Forelimb muscle (tissue), 1 donor: ENCODE measurements around the gene RBMX. TPM values are rescaled to one million over a fixed set of nuclear protein-coding genes. Genes with fewer than 3 reads are reported as not detected.
"Not testable (repeated sequence)": the region's sequence is repeated elsewhere in the genome, so short reads cannot be mapped to it uniquely, and the experiment has no call there.

Experiments used
- DNase-seq: peaks from one replicate; pipeline ENCODE4 v3.0.0-alpha.2; 2013; ENCODE audit warnings: low read depth
- polyA plus RNA-seq: library from polyadenylated mRNA; unstranded; fragments of 120-200 nt; gene quantifications from one replicate; pipeline ENCODE4 v1.2.1, GENCODE V29; 2013; ENCODE audit not compliant: insufficient read length

Gene RBMX
- polyA plus RNA-seq = 194 TPM

DNA sequence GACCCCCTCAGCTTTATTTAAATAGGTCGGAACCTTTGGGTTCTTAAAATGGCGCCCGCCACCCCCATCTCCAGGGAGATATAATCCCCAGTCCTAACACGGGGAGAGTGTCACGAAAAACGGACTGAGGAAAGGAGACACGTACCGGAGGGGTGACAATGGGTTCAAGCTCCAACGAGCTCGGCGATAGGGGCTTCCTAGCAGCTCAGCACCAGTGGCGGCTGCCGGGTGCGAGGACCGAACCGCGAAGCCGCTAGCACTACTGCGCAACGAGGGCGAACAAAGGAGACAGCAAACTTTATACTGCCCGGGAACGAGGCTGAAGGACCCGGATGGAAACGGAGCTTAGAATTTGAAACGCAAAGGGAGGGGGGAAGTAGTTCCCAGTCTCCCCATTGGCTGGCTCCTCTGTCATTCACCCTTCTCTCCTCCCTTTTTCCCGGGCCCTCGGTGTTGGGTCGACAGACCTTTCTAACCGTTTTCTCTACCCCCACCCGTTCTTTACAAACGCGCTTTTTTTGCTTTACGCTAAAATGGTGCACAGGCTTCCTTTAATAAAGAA, at the start of gene RBMX:
Gene RBMX (minus strand): TSS at position 274 of the 562 bp plus-strand sequence. CDS start 1,298 bp downstream, outside the sequence.
- peak; percentile 93 for DNase-seq

DNA sequence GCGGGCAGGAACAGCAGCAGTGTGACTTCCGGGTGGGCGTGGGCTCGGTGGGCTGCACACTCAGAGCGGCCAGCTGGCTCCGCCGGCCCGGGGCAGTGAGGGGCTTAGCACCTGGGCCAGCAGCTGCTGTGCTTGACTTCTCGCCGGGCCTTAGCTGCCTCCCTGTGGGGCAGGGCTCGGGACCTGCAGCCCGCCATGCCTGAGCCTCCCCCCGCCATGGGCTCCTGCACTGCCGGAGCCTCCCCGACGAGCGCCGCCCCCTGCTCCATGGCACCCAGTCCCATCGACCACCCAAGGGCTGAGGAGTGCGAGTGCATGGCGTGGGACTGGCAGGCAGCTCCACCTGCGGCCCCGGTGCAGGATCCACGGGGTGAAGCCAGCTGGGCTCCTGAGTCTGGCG, 40.9 kb upstream of the RBMX start:
- not testable (repeated sequence) for DNase-seq

- DNase-seq = no peak
Observed at GRCh38 chrX:136920001-136920400, 39.5 kb upstream of the RBMX start.

GRCh38 chrX:136916827-136917226, 36.3 kb upstream of the RBMX start:
- no peak for DNase-seq

DNA sequence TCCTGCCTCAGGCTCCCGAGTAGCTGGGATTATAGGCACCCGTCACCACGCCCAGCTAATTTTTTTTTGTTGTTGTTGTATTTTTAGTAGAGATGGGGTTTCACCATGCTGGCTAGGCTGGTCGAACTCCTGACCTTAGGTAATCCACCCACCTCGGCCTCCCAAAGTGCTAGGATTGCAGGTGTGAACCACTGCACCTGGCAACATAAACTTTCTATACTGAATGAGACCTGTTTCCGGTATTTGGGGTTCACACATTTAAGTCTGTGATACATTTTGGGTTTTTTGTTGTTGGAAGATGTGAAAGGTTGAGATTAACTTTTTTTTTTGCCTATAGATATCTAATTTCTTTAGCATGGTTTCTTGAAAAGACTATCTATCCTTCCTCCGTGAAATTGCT, 31.1 kb upstream of the RBMX start:
- DNase-seq = not testable (repeated sequence)

- DNase-seq = no peak
Observed at GRCh38 chrX:136911253-136911652, 30.7 kb upstream of the RBMX start.

GRCh38 chrX:136910565-136911035, 30.1 kb upstream of the RBMX start:
- no peak for DNase-seq

GRCh38 chrX:136909706-136910564, 29.4 kb upstream of the RBMX start:
- DNase-seq = peak; percentile 79

GRCh38 chrX:136909119-136909705, 28.7 kb upstream of the RBMX start:
- no peak for DNase-seq

DNA sequence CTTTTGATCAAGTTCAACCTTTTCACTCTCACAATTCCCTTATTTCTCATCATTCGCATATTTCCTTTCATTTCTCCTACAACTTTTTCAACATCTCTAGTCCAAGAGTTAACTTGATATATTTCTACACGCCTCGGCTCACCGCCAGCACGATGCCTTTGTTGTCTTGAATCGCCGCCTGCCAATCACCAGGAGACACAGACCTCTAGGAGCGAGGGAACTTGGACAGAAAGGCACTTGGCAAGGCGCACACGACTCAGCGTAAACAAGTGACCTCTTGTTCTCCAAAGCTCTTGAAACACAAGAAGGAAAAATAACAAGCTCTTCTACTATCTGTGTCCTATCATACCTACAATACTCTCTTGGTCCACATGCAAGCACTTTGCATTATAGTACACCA, 27.1 kb upstream of the RBMX start:
- no peak for DNase-seq

GRCh38 chrX:136906921-136907510, 26.5 kb upstream of the RBMX start:
- no peak for DNase-seq

DNA sequence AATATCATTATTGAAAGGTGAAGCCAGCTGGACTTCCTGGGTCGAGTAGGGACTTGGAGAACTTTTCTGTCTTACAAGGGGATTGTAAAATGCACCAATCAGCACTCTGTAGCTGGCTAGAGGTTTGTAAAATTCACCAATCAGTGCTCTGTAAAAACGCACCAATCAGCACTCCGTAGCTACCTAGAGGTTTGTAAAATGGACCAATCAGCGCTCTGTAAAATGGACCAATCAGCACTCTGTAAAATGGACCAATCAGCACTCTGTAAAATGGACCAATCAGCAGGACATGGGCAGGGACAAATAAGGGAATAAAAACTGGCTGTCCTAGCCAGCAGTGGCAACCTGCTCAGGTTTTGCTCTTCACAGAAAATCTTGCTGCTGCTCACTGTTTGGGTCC, 23.5 kb upstream of the RBMX start:
- not testable (repeated sequence) for DNase-seq

GRCh38 chrX:136900071-136900470, 19.5 kb upstream of the RBMX start:
- DNase-seq = not testable (repeated sequence)

GRCh38 chrX:136899221-136899620, 18.7 kb upstream of the RBMX start:
- DNase-seq = no peak

GRCh38 chrX:136898752-136899151, 18.2 kb upstream of the RBMX start:
- DNase-seq = not testable (repeated sequence)

DNA sequence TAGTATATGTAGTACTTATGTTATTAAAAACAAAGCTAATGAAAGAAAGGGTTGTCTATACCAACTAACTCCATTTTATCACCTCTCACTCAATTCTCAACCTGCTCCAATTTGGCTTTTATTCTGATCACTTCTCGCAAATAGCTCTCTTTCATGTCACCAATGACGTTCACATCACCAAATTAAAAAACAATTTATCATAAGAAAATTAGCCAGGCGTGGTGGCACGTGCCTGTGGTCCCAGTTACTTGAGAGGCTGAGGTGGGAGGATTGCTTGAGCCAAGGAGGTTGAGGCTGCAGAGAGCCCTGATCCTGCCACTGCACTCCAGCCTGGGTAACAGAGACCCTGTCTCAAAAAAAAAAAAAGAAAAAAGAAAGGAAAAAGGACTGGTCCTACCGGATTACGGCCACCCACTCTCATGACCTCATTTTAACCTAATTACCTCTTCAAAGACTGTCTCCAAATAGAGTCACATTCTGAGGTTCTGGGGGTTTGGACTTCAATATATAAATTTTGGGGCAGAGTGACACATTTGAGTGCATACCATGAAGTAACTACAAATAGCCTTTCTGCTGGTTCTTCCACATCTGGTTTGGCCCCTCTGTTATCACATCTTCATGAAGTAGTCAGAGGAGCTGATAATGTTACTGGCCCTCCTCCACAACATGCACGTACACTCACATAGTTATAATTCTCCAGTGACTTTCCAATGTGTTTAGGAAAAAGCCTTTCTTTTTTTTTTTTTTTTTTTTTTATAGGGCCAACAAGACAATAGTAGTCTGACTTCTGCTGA, 15.8 kb upstream of the RBMX start:
- no peak for DNase-seq

GRCh38 chrX:136892412-136892811, 11.9 kb upstream of the RBMX start:
- DNase-seq = no peak

DNA sequence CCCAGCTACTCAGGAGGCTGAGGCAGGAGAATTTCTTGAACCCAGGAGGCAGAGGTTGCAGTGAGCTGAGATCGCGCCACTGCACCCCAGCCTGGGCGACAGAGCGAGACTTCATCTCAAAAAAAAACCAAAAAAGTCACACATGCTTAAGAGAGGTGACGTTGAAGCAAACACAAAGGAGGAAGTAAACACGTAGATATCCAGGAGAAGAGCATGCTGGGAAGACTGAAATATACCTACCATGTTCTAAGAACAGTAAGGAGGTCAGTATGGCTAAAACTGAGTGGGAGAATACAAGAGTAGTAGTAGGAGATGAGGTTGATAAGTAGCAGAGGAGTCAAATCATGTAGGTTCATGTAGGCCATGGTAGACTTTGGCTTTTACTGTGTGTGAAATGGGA, 10.1 kb upstream of the RBMX start:
- not testable (repeated sequence) for DNase-seq

- DNase-seq = no peak
Observed at GRCh38 chrX:136889269-136889668, 8.7 kb upstream of the RBMX start.

DNA sequence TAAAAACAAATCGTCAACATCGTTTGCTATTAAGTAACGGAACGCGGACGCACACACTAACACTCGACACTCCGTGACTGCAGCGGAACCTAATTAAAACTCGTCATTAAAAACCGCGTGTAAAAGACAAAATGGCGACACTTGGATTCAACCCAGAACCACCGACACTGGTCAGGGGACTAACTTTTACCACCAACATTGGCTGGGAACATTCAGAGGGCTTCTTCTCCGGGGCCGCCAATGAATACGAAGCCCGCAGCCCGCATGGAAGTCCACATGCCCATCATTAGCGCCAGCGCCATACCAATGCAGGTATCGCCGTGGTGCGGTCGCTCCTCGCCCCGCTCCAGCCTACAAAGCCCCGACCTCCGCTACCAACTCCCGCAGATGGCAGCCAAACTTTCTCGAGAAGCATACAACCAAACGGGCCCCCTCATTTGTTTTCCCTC, 498 bp downstream of the RBMX start:
- DNase-seq = no peak

GRCh38 chrX:136879001-136879687, 1.4 kb downstream of the RBMX start:
- DNase-seq = no peak
